RWPE1 (cell line): ENCODE results near the gene SERPING1.

ENCODE experiments used
- CTCF ChIA-PET: fragments of 350-600 bp; sonication (Branson Sonifier 250); formaldehyde crosslinking; extraction: SDS; loops from one replicate; lab custom pipeline; 2021; lab: Yijun Ruan, JAX
- POLR2A ChIA-PET: fragments of 400-600 bp; formaldehyde crosslinking; extraction: SDS; loops from one replicate; lab custom pipeline; 2020; ENCODE audit warnings: antibody characterized with exemption; ENCODE audit not compliant: low non-redundant PET; lab: Yijun Ruan, JAX
- DNase-seq: peaks from one replicate; pipeline ENCODE4 v3.0.0; 2012; ENCODE audit warnings: low spot score
- H3K27ac ChIP-seq: fragments of 450-650 bp; 2 replicates; pipeline ENCODE4 v1.5.1; 2017
- TF ChIP-seq, protein P1 (sequence below): fragments of 450-650 bp; conservative IDR thresholded peaks from 2 replicates; pipeline ENCODE4 v1.5.1; 2017; ENCODE audit warnings: low read depth, mild to moderate bottlenecking

Gene SERPING1

DNA sequence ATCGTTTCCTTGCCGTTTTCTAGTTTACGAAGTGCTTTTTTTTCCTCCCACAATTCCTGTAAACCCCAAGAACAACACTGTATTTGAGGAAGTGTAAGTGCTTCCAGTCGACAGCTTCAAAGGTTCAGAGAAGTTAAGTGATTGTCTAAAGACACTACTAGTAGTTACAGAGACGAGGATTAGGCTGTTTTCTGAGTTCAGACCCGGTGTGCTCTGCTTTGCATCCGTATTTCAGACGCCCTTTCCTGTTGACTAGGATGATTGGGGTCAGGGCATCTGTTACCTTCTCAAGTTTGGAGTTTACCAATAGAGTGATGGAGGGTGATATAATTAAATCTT, 60.5 kb downstream of the SERPING1 start:
- DNase-seq = no peak
- peak overlapping the region; percentile 89 for H3K27ac ChIP-seq
- POLR2A ChIA-PET = no interaction called here
- CTCF ChIA-PET = interaction anchor here (0.9 to 1.3 kb wide), 2 partner anchors 14 to 143 kb away, joined by 3 to 4 read pairs; no protein-coding TSS in a partner anchor
- TF ChIP-seq, protein P1, sequence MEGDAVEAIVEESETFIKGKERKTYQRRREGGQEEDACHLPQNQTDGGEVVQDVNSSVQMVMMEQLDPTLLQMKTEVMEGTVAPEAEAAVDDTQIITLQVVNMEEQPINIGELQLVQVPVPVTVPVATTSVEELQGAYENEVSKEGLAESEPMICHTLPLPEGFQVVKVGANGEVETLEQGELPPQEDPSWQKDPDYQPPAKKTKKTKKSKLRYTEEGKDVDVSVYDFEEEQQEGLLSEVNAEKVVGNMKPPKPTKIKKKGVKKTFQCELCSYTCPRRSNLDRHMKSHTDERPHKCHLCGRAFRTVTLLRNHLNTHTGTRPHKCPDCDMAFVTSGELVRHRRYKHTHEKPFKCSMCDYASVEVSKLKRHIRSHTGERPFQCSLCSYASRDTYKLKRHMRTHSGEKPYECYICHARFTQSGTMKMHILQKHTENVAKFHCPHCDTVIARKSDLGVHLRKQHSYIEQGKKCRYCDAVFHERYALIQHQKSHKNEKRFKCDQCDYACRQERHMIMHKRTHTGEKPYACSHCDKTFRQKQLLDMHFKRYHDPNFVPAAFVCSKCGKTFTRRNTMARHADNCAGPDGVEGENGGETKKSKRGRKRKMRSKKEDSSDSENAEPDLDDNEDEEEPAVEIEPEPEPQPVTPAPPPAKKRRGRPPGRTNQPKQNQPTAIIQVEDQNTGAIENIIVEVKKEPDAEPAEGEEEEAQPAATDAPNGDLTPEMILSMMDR = no peak

- no peak for DNase-seq
- H3K27ac ChIP-seq = no peak overlapping the region
- TF ChIP-seq, protein P1 = no peak
- CTCF ChIA-PET = interaction anchor here (0.9 kb wide), 1 partner anchor 15 kb away, joined by 3 read pairs; no protein-coding TSS in a partner anchor
- POLR2A ChIA-PET = no interaction called here
Observed at GRCh38 chr11:57659669-57660068, 62.2 kb downstream of the SERPING1 start.

GRCh38 chr11:57662893-57663292, 65.4 kb downstream of the SERPING1 start:
- POLR2A ChIA-PET = interaction anchor here (0.5 kb wide), 1 partner anchor 38 kb away, joined by 3 read pairs; no protein-coding TSS in a partner anchor
- H3K27ac ChIP-seq = peak overlapping the region; percentile 26
- CTCF ChIA-PET = interaction anchor here (0.7 to 0.8 kb wide), 2 partner anchors 35 to 624 kb away, joined by 3 read pairs; no protein-coding TSS in a partner anchor
- no peak for DNase-seq
- TF ChIP-seq, protein P1 = no peak

- 0 out of 2 replicates have a peak overlapping the region, but pooled peaks have one; percentile 13 for H3K27ac ChIP-seq
- POLR2A ChIA-PET = no interaction called here
- no peak for DNase-seq
- CTCF ChIA-PET = interaction anchor here (0.7 kb wide), 2 partner anchors 100 to 858 kb away, joined by 3 to 6 read pairs; no protein-coding TSS in a partner anchor
- TF ChIP-seq, protein P1 = no peak
Observed at GRCh38 chr11:57663975-57664374, 66.5 kb downstream of the SERPING1 start.
